Measurements from ENCODE around the gene ATP2B3.

ATP2B3 gene

GRCh38 chrX:153623310-153624029, 106.0 kb downstream of the ATP2B3 start:
- DNase-seq = no peak

GRCh38 chrX:153624196-153625091, 107.0 kb downstream of the ATP2B3 start:
- DNase-seq = no peak

GRCh38 chrX:153625271-153626024, 108.0 kb downstream of the ATP2B3 start:
- DNase-seq = no peak

GRCh38 chrX:153626025-153626633, 108.7 kb downstream of the ATP2B3 start:
- DNase-seq = no peak

GRCh38 chrX:153626863-153627674, 109.6 kb downstream of the ATP2B3 start:
- no peak for DNase-seq

GRCh38 chrX:153627675-153628111, 110.3 kb downstream of the ATP2B3 start:
- DNase-seq = no peak

- DNase-seq = no peak
These were observed 110.7 kb downstream of the ATP2B3 start for GRCh38 chrX:153628129-153628528.

GRCh38 chrX:153628665-153629064, 111.2 kb downstream of the ATP2B3 start:
- no peak for DNase-seq

GRCh38 chrX:153631346-153631745, 113.9 kb downstream of the ATP2B3 start:
- DNase-seq = no peak

GRCh38 chrX:153631907-153632594, 114.6 kb downstream of the ATP2B3 start:
- no peak for DNase-seq
